Measurements from ENCODE around the gene LRP6.
"Not testable (repeated sequence)": the region's sequence is repeated elsewhere in the genome, so short reads cannot be mapped to it uniquely, and the experiment has no call there.

Gene LRP6

DNA sequence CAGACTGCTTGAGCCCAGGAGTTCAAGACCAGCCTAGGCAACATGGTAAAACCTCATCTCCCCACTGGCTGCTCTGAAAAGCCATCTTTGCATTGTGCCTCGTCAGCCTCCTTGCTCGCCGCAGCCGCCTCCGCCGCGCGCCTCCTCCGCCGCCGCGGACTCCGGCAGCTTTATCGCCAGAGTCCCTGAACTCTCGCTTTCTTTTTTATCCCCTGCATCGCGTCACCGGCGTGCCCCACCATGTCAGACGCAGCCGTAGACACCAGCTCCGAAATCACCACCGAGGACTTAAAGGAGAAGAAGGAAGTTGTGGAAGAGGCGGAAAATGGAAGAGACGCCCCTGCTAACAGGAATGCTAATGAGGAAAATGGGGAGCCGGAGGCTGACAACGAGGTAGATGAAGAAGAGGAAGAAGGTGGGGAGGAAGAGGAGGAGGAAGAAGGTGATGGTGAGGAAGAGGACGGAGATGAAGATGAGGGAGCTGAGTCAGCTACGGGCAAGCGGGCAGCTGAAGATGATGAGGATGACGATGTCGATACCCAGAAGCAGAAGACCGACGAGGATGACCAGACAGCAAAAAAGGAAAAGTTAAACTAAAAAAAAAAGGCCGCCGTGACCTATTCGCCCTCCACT is 155.8 kb downstream of the LRP6 start:
- not testable (repeated sequence) for DNase-seq

- no peak for DNase-seq
These were observed 158.3 kb downstream of the LRP6 start for GRCh38 chr12:12108441-12109058.

- no peak for DNase-seq
These were observed 159.2 kb downstream of the LRP6 start for GRCh38 chr12:12107678-12108077.

DNA sequence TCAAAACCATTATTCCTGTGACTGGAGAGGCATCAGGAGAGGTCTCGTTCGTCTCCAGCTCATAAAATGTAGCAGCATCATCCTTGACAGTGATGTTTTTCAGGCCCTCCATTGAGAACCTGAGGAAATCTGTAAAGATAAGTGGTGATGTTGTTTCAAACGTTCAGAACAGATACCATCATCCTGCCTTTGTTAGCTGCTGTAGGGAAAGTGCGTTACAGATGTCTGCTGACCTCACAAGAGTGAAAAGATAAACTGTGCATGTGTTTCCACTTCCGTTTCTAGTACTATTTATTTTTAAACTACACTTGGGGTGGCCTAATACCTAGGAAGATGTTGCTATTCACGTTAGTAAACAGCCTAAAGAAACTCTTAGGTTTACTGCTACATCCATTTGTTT is 167.7 kb downstream of the LRP6 start:
- DNase-seq: no peak

- no peak for DNase-seq
These were observed 168.2 kb downstream of the LRP6 start for GRCh38 chr12:12098691-12099015.

- DNase-seq: no peak
These were observed 168.8 kb downstream of the LRP6 start for GRCh38 chr12:12097891-12098690.

DNA sequence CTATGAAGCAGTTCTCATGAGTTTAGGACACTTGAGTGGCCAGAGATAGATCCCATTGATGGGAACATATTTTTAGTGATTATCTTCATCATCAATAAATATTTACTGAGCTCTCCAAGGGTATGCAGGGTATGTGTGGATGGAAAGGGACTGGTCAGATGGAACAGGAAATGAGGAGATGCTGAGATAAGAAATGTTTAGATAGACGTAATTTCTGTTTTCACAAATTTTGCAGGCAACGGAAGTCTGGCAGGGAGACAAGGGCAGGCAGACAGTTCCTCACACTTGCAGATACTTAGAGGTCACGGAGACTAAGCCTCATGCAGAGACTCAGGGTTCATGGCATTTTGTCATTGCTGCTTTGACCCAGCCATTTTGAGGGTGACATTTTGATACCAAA is 171.8 kb downstream of the LRP6 start:
- DNase-seq: no peak

DNA sequence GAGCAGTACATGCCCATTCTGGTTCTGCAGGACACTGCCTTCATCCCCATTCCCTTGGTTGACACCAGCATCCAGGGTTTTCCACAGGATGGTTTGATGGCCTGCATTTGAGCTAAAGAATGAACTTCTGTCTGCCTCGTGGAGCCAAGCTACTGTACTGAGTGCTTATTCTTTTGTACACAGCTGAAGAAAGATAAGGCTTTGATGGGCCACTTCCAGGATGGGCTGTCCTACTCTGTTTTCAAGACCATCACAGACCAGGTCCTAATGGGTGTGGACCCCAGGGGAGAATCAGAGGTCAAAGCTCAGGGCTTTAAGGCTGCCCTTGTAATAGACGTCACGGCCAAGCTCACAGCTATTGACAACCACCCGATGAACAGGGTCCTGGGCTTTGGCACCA is 172.4 kb downstream of the LRP6 start:
- DNase-seq: no peak

GRCh38 chr12:12091977-12092663 is 174.7 kb downstream of the LRP6 start:
- peak; percentile 86 for DNase-seq

DNA sequence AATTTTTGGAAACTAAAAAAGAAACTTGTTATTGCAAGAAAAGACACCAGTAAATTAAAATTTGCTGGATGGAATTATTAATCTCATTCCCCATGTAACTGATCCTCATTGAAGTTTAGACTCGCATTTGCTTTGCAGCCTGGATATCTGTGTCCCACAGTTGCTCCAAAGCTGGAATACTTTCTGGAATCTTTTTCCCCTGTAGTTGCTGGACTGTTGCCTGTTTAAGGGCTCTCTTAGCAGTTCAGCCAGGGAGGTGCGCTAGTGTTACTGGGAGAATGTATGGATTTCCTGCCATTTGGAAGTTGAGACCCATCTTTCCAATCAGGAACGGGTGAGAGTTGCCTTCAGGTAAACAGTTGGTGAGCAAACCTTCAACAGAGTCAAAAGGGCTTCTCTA is 175.8 kb downstream of the LRP6 start:
- DNase-seq: no peak

GRCh38 chr12:12088761-12089160 is 178.1 kb downstream of the LRP6 start:
- DNase-seq: no peak

GRCh38 chr12:12088147-12088546 is 178.7 kb downstream of the LRP6 start:
- DNase-seq: no peak

- no peak for DNase-seq
These were observed 179.2 kb downstream of the LRP6 start for GRCh38 chr12:12087693-12088034.

GRCh38 chr12:12086973-12087692 is 179.7 kb downstream of the LRP6 start:
- DNase-seq: no peak

DNA sequence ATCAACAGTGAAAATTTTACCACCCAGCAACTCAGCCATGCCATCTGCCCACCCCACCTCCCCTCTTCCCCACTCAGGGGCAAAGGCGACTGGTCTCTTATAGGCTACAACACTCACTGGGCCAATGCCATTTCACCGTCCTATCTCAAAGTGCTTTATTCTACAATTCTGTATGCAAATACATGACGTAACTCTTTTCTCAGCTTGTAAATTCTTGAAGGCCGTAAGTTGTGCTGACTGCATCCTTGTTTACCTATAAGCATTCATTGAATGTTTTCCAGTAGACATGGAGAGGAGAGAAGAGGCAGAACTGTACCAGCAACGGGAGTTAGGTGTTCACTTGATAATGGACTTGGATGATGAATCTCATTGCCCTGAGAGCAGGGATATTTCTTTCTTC is 180.5 kb downstream of the LRP6 start:
- DNase-seq: no peak

- no peak for DNase-seq
These were observed 183.2 kb downstream of the LRP6 start for GRCh38 chr12:12083688-12084087.

GRCh38 chr12:12081836-12082497 is 184.9 kb downstream of the LRP6 start:
- peak; percentile 70 for DNase-seq

- no peak for DNase-seq
These were observed 187.6 kb downstream of the LRP6 start for GRCh38 chr12:12079291-12079690.

DNA sequence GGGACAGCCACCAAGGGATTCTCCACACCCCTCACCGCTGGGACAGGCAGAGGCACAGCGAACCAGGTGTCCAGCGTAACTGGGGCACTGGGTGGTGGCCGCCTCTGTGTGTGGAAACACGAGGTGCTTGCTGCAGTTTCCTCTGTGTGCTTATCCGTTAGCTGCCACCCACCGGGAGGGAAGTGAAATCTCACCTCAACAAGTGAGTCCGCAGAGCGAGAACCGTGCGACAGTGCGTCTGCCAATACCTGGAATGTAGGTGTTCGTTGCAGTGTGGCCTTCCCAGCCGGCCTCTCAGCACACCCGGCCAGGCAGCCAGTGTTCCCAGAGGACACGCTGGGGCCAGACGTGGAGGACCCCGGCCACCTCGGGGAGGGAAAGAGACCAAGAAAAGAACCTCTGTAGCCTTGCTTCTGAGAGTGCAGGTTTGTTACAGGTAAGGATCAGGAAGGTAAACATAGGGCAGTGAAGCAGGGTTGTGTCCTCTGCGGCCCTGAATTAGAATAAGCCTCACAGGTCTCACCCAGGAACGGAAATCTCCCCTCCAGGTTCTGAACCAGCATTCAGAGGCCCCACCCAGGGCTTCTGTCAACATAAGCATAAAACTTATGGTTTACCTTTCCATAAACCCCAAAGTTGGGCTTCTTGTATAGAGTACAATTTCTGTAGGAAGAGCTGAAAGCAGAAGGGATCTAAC is 194.6 kb downstream of the LRP6 start:
- DNase-seq: no peak

GRCh38 chr12:12070674-12071656 is 195.9 kb downstream of the LRP6 start, which contains the start of gene BCL2L14:
Gene BCL2L14 (plus strand): TSS chr12:12070939. CDS start chr12:12079306, 8,367 bp downstream.
- DNase-seq: peak; percentile 7
